Fibroblast of lung (primary cell): Measurements from ENCODE around the gene ADCY9.

ENCODE experiments used
- EZH2 ChIP-seq: IDR thresholded peaks from 2 replicates; pipeline ENCODE4 v1.5.1; 2012; ENCODE audit warnings: low read length, control low read depth, mild to moderate bottlenecking; ENCODE audit errors: missing control alignments
- TF ChIP-seq, protein P1 (sequence below), 2 donors: IDR thresholded peaks in 1 of 2; conservative IDR thresholded peaks in 1 of 2; 1 replicate in 1 of 2; 2 replicates in 1 of 2; pipeline ENCODE4 v1.5.1; 2011 to 2012; ENCODE audit warnings: low read length in 2 of 2, control low read depth in 1 of 2, inconsistent platforms in 1 of 2, low read depth in 1 of 2, mild to moderate bottlenecking in 1 of 2

DNA sequence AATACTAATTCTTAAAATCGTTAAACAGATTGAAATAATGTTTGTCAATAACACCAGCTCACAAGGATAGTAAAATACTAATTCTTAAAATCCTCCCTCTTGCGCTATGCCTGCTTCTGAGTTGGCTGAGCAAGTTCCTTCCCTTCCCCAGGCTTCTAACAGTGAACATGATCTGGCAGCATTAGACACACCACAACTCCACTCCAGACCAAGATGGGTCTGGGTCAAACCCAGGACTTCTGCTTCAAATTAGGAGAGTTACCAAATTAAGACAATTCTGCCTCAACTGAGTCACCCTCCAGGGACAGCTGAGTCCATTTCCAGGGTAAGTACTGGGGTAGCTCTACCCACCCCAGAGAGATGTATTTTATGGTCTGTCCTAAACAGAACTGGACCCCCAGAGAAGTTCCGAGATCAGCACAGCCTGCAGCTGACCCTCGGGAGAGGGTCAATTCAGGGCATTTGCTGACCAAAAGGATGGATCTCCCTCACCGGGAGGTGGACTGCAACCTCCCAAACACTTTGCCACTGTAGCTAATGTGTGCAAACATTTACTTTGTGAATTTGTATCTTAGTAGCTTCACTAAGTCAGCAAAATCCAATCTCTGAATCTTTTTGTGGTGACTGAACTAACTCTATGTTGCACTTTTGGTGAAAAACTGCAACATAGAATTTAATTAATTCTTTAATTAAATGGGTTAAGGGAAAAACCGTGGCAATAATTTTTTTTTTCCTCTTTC, 48.8 kb downstream of the ADCY9 start:
- TF ChIP-seq, protein P1, sequence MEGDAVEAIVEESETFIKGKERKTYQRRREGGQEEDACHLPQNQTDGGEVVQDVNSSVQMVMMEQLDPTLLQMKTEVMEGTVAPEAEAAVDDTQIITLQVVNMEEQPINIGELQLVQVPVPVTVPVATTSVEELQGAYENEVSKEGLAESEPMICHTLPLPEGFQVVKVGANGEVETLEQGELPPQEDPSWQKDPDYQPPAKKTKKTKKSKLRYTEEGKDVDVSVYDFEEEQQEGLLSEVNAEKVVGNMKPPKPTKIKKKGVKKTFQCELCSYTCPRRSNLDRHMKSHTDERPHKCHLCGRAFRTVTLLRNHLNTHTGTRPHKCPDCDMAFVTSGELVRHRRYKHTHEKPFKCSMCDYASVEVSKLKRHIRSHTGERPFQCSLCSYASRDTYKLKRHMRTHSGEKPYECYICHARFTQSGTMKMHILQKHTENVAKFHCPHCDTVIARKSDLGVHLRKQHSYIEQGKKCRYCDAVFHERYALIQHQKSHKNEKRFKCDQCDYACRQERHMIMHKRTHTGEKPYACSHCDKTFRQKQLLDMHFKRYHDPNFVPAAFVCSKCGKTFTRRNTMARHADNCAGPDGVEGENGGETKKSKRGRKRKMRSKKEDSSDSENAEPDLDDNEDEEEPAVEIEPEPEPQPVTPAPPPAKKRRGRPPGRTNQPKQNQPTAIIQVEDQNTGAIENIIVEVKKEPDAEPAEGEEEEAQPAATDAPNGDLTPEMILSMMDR (conservative IDR thresholded peaks at IDR 0.05 in 1 of 2, IDR thresholded peaks at IDR 0.05 in 1 of 2; ENCODE audit: low read depth in 1 of 2, low read length in 2 of 2): no peak
- TF ChIP-seq EZH2: no peak
